GM12878 (cell line): ENCODE measurements around the gene AGTR2. TPM values are rescaled to one million over a fixed set of nuclear protein-coding genes. Genes with fewer than 3 reads are reported as not detected.

Experiments
- ATAC-seq: fragments of 200-7000 bp; cut with Tn5 transposase; 3 replicates; pipeline ENCODE4 v1.9.1; 2020; ENCODE audit warnings: mild to moderate bottlenecking, moderate library complexity
- BruUV-seq: library from RNA; stranded (reverse); fragments of 400-500 nt; replicated peaks from 2 replicates; lab custom pipeline; 2021; lab: Mats Ljungman, UMichigan
- CTCF ChIA-PET: fragments of 300-600 bp; sonication (Branson Sonifier 250); formaldehyde crosslinking; extraction: SDS; loops from one replicate; lab custom pipeline; 2021; ENCODE audit warnings: inconsistent platforms; lab: Yijun Ruan, JAX
- POLR2A ChIA-PET: fragments of 350-600 bp; formaldehyde crosslinking; extraction: SDS; loops from one replicate; lab custom pipeline; 2021; ENCODE audit warnings: inconsistent platforms; lab: Charles Lee
- RAD21 ChIA-PET: fragments of 300-600 bp; sonication (Branson Sonifier 250); formaldehyde crosslinking; loops from one replicate; lab custom pipeline; 2023; ENCODE audit warnings: antibody characterized with exemption; ENCODE audit not compliant: unreplicated experiment; lab: Charles Lee
- SMC1A ChIA-PET: fragments of 300-600 bp; sonication (Branson Sonifier 250); formaldehyde crosslinking; loops from one replicate; lab custom pipeline; 2023; ENCODE audit not compliant: unreplicated experiment, uncharacterized antibody; lab: Charles Lee
- DNase-seq: peaks from one replicate; pipeline ENCODE4 v3.0.0-alpha.2; 2011; ENCODE audit warnings: low read depth, low spot score
- FAIRE-seq: peaks from 3 replicates; lab custom pipeline; 2011; peaks lifted over from hg19 to GRCh38; lab: Jason Lieb, UNC
- H2AFZ ChIP-seq: 2 replicates; pipeline ENCODE4 v1.6.0; 2011; ENCODE audit warnings: low read depth, low read length, control low read depth; ENCODE audit not compliant: control insufficient read depth
- H3K27ac ChIP-seq: 2 replicates; pipeline ENCODE4 v1.5.1; 2011; ENCODE audit warnings: control low read depth; ENCODE audit not compliant: control insufficient read depth, insufficient read depth
- H3K27me3 ChIP-seq, 2 experiments: replicated peaks in 1 of 2; 2 replicates each; pipeline versions ENCODE4 v1.6.0 to v1.6.1; 2011; ENCODE audit warnings: low read length in 1 of 2; ENCODE audit not compliant: control insufficient read depth in 2 of 2, insufficient read depth in 2 of 2
- H3K36me3 ChIP-seq, 2 experiments: 2 replicates each; pipeline ENCODE4 v1.5.1; 2011; ENCODE audit warnings: low read length in 1 of 2; ENCODE audit not compliant: control insufficient read depth in 2 of 2, insufficient read depth in 2 of 2
- H3K4me1 ChIP-seq: 2 replicates; pipeline ENCODE4 v1.6.1; 2011; ENCODE audit warnings: mild to moderate bottlenecking, low read length, moderate library complexity, mixed read lengths; ENCODE audit not compliant: control insufficient read depth, insufficient read depth
- H3K4me2 ChIP-seq: 2 replicates; pipeline ENCODE4 v1.6.0; 2011; ENCODE audit warnings: control low read depth; ENCODE audit not compliant: control insufficient read depth, insufficient read depth
- H3K4me3 ChIP-seq: fragments of 200-600 bp; sonication (generic); 2 replicates; pipeline ENCODE4 v1.5.1; 2016
- H3K79me2 ChIP-seq: 2 replicates; pipeline ENCODE4 v1.6.0; 2011; ENCODE audit warnings: low read length; ENCODE audit not compliant: control insufficient read depth, insufficient read depth
- H3K9ac ChIP-seq: 2 replicates; pipeline ENCODE4 v1.8.0; 2011; ENCODE audit warnings: low read length, control low read depth, mixed read lengths; ENCODE audit not compliant: control insufficient read depth, insufficient read depth
- H3K9me3 ChIP-seq: replicated peaks from 3 replicates; pipeline ENCODE4 v1.5.1; 2011; ENCODE audit warnings: mild to moderate bottlenecking, low read length; ENCODE audit not compliant: control insufficient read depth, insufficient read depth
- H4K20me1 ChIP-seq: 2 replicates; pipeline ENCODE4 v1.6.0; 2011; ENCODE audit not compliant: control insufficient read depth, insufficient read depth
- ATF3 ChIP-seq: IDR thresholded peaks from 2 replicates; pipeline ENCODE4 v1.6.1; 2011; ENCODE audit warnings: low read depth, mild to moderate bottlenecking, low read length, moderate library complexity, borderline replicate concordance; ENCODE audit errors: extremely low read depth
- CEBPB ChIP-seq, 2 experiments: fragments of 150-350 bp in 1 of 2; IDR thresholded peaks; 2 replicates each; pipeline ENCODE4 v1.6.1; 2012 to 2014; ENCODE audit warnings: low read depth in 2 of 2, low read length in 2 of 2, borderline replicate concordance in 1 of 2, inconsistent platforms in 1 of 2
- IKZF2 ChIP-seq, 2 experiments: fragments of 450-650 bp; IDR thresholded peaks; 2 replicates each; pipeline ENCODE4 v1.6.1; 2017; ENCODE audit warnings: mild to moderate bottlenecking in 2 of 2, moderate library complexity in 2 of 2
- KLF5 ChIP-seq: fragments of 450-650 bp; IDR thresholded peaks from 2 replicates; pipeline ENCODE4 v1.6.1; 2014; ENCODE audit warnings: mild to moderate bottlenecking; ENCODE audit not compliant: partially characterized antibody
- MYC ChIP-seq: IDR thresholded peaks from 2 replicates; pipeline ENCODE4 v1.6.1; 2011; ENCODE audit warnings: mild to moderate bottlenecking, low read length, moderate library complexity, inconsistent platforms; ENCODE audit not compliant: insufficient read depth, insufficient replicate concordance, insufficient read length, severe bottlenecking
- POU2F2 ChIP-seq: IDR thresholded peaks from 3 replicates; pipeline ENCODE4 v1.6.1; 2011; ENCODE audit warnings: low read depth, mild to moderate bottlenecking, low read length, borderline replicate concordance
- SUZ12 ChIP-seq: fragments of 200-600 bp; sonication (generic); IDR thresholded peaks from one replicate; pipeline ENCODE4 v1.6.1; 2018; ENCODE audit warnings: antibody characterized with exemption, mild to moderate bottlenecking; ENCODE audit not compliant: unreplicated experiment
- ZBTB11 ChIP-seq: fragments of 450-650 bp; formaldehyde crosslinking; IDR thresholded peaks from 2 replicates; pipeline ENCODE4 v1.5.0; 2022; ENCODE audit warnings: mild to moderate bottlenecking, missing genetic modification characterization
- in situ Hi-C: fragments of 300-500 bp; cut with MboI; formaldehyde crosslinking; loops from 9 replicates; pipeline ENCODE4 v1.14.3; 2018; ENCODE audit warnings: mixed read lengths
- intact Hi-C: fragments of 100-400 bp; cut with micrococcal nuclease; formaldehyde crosslinking; loops from one replicate; pipeline ENCODE4 v1.14.2; 2022; ENCODE audit not compliant: unreplicated experiment
- polyA plus RNA-seq, 11 experiments: library from polyadenylated mRNA; depleted of rRNA in 4 of 11; unstranded in 6 of 11; stranded (reverse) in 5 of 11; fragments of >200 nt; fragmentation: Nextera tagmentation in 4 of 11; fragmentation: Illumina TruSeq in 1 of 11; extraction: Ambion mirVana in 4 of 11; extraction: Trizol in 1 of 11; gene quantifications; 1 replicate in 1 of 11; 2 replicates in 10 of 11; pipeline versions ENCODE4 v1.2.1 to v1.2.3, GENCODE V29; 2011 to 2016; ENCODE audit warnings: inconsistent platforms in 2 of 11, missing spikeins in 2 of 11, low read depth in 1 of 11
- total RNA-seq, 4 experiments: library from RNA; depleted of rRNA in 3 of 4; stranded (reverse); fragments of >200 nt in 3 of 4; fragmentation: Illumina TruSeq in 1 of 4; extraction: Trizol in 1 of 4; gene quantifications; 2 replicates each; pipeline versions ENCODE4 v1.2.1 to v1.2.3, GENCODE V29; 2013 to 2021

The AGTR2 gene
- total and polyA plus RNA-seq, 10 of the 15 experiments (the other 5 are each of a cell fraction or from before 2014, with no cell fraction given), result 0.46 TPM; not detected in 9

- H3K79me2 ChIP-seq, result no peaks in the 10 kb centered on the region
- H4K20me1 ChIP-seq, result no peaks in the 10 kb centered on the region
- ChIA-PET CTCF (no interaction called here), SMC1A (no interaction called here), RAD21 (no interaction called here), POLR2A (no interaction called here)
- no peak overlapping the region for H2AFZ ChIP-seq
- no peaks in the 10 kb centered on the region for H3K36me3 ChIP-seq
- intact Hi-C loops (no loop called here), in situ Hi-C loops (loop anchor here (10.0 kb wide), 1 partner anchor 210 kb away; no protein-coding TSS in a partner anchor)
- BruUV-seq, result no TSS peak
- FAIRE-seq (no peak), ATAC-seq (no peak), DNase-seq (no peak)
- no peak overlapping the region for H3K4me2 ChIP-seq
- H3K9me3 ChIP-seq, result no peaks in the 10 kb centered on the region
- TF ChIP-seq POU2F2, result no peak
- no peak for TF ChIP-seq KLF5
- TF ChIP-seq MYC, result no peak
- TF ChIP-seq IKZF2 (IDR thresholded peaks at IDR 0.05), result no peak
- no peak for TF ChIP-seq CEBPB (IDR thresholded peaks at IDR 0.05; ENCODE audit: borderline replicate concordance in 1 of 2, low read depth in 2 of 2, low read length in 2 of 2)
- TF ChIP-seq ZBTB11, result no peak
- TF ChIP-seq SUZ12, result no peak
- TF ChIP-seq ATF3, result no peak
- H3K9ac ChIP-seq, result no peak overlapping the region
- no peaks in the 10 kb centered on the region for H3K4me1 ChIP-seq
- no peak overlapping the region for H3K27ac ChIP-seq
- H3K4me3 ChIP-seq, result no peak overlapping the region
- no peaks in the 10 kb centered on the region for H3K27me3 ChIP-seq
These were observed 24.1 kb downstream of the AGTR2 start for GRCh38 chrX:116194649-116195048.
